Measurements from ENCODE around the gene PDE8B. TPM values are rescaled to one million over a fixed set of nuclear protein-coding genes. Genes with fewer than 3 reads are reported as not detected.

Gene PDE8B
- total and polyA plus RNA-seq, 2 experiments from 2014 or later: 0.45 to 0.91 TPM

- Mint-ChIP-seq H3K36me3 (ENCODE audit: low read depth) (no peaks in the 10 kb centered on the region), H3K9me3 (no peaks in the 10 kb centered on the region), H3K4me3 (no peak overlapping the region), H3K27me3 (ENCODE audit: insufficient read depth, low read depth, poor library complexity) (no peaks in the 10 kb centered on the region), H3K4me1 (peaks cover 22% of the 10 kb centered on the region), H3K27ac (no peak overlapping the region)
- Histone ChIP-seq H3K79me2 (replicated peaks; ENCODE audit: insufficient read depth) (no peaks in the 10 kb centered on the region), H3K27me3 (ENCODE audit: insufficient read depth) (no peaks in the 10 kb centered on the region), H3K4me2 (no peak overlapping the region), H3K27ac (ENCODE audit: low read depth) (no peak overlapping the region), H3F3A (replicated peaks; ENCODE audit: low read depth) (no peaks in the 10 kb centered on the region), H3K36me3 (ENCODE audit: insufficient read depth) (no peaks in the 10 kb centered on the region), H3K4me1 (ENCODE audit: insufficient read depth) (peaks cover 23% of the 10 kb centered on the region), H2AFZ (no peak overlapping the region), H4K20me1 (replicated peaks; ENCODE audit: insufficient read depth) (no peaks in the 10 kb centered on the region), H3K4me3 (no peak overlapping the region), H3K9me2 (ENCODE audit: insufficient read depth) (no peaks in the 10 kb centered on the region)
- DNase-seq (ENCODE audit: low spot score): no peak
- no peak for ATAC-seq
- no peak for TF ChIP-seq ZNF462 (CRISPR knock-in tag; IDR thresholded peaks at IDR 0.05)
- TF ChIP-seq ETS1 (IDR thresholded peaks at IDR 0.05): no peak
- TF ChIP-seq EZH2phosphoT487 (IDR thresholded peaks at IDR 0.05; ENCODE audit: unreplicated experiment): no peak
- TF ChIP-seq ZNF331 (CRISPR knock-in tag; IDR thresholded peaks at IDR 0.05; ENCODE audit: low read depth): no peak
- TF ChIP-seq ZNF114 (CRISPR knock-in tag; IDR thresholded peaks at IDR 0.05): no peak
- TF ChIP-seq EZH2 (IDR thresholded peaks at IDR 0.05; ENCODE audit: low read depth, unreplicated experiment): no peak
- no peak for TF ChIP-seq JUNB (IDR thresholded peaks at IDR 0.05; ENCODE audit: unreplicated experiment)
- TF ChIP-seq NANOG (IDR thresholded peaks at IDR 0.05; ENCODE audit: borderline replicate concordance): no peak
- no peak for TF ChIP-seq POLR2AphosphoS5 (IDR thresholded peaks at IDR 0.05; ENCODE audit: low read depth)
- TF ChIP-seq STAT1 (IDR thresholded peaks at IDR 0.05; ENCODE audit: unreplicated experiment): no peak
- TF ChIP-seq CREB1 (CRISPR knock-in tag; IDR thresholded peaks at IDR 0.05; ENCODE audit: low read depth): no peak
- TF ChIP-seq CTCF (conservative IDR thresholded peaks at IDR 0.05; ENCODE audit: low read depth in 2 of 2): no peak
- TF ChIP-seq REST (IDR thresholded peaks at IDR 0.05; ENCODE audit: unreplicated experiment): no peak
These were observed 107.6 kb downstream of the PDE8B start for GRCh38 chr5:77318060-77318459.

Measured in GM23338 (cell line).